IMR-90 (cell line): ENCODE measurements around the gene MEN1. TPM values are rescaled to one million over a fixed set of nuclear protein-coding genes. Genes with fewer than 3 reads are reported as not detected.

Source experiments
- ATAC-seq: fragments of 200-7000 bp; cut with Tn5 transposase; 2 replicates; pipeline ENCODE4 v1.9.1; 2020; ENCODE audit warnings: low read depth, mild to moderate bottlenecking, moderate library complexity
- BruUV-seq: library from RNA; stranded (reverse); fragments of 400-500 nt; replicated peaks from 2 replicates; lab custom pipeline; 2021; lab: Mats Ljungman, UMichigan
- CTCF ChIA-PET: fragments of 300-600 bp; formaldehyde crosslinking; extraction: SDS; loops from one replicate; lab custom pipeline; 2021; ENCODE audit warnings: antibody characterized with exemption; lab: Yijun Ruan, JAX
- POLR2A ChIA-PET: fragments of 300-600 bp; sonication (Branson Sonifier 250); formaldehyde crosslinking; loops from one replicate; lab custom pipeline; 2022; ENCODE audit warnings: antibody characterized with exemption; ENCODE audit not compliant: unreplicated experiment; lab: Charles Lee
- DNase-seq: peaks from one replicate; pipeline ENCODE4 v3.0.0; 2013
- H2AFZ ChIP-seq: replicated peaks from 2 replicates; pipeline ENCODE3; 2013; ENCODE audit warnings: low read length, mild to moderate bottlenecking; ENCODE audit not compliant: poor library complexity
- H2AK5ac ChIP-seq: 2 replicates; pipeline ENCODE4 v1.6.1; 2013; ENCODE audit warnings: low read depth, low read length, inconsistent platforms
- H2AK9ac ChIP-seq: replicated peaks from 2 replicates; pipeline ENCODE3; 2013; ENCODE audit warnings: mild to moderate bottlenecking, low read depth, low read length, moderate library complexity; ENCODE audit not compliant: poor library complexity
- H2BK120ac ChIP-seq: 2 replicates; pipeline ENCODE4 v1.6.1; 2013; ENCODE audit warnings: low read depth, low read length, inconsistent platforms
- H2BK15ac ChIP-seq: 3 replicates; pipeline ENCODE4 v1.6.1; 2013; ENCODE audit warnings: low read depth, low read length, inconsistent platforms
- H2BK20ac ChIP-seq: 2 replicates; pipeline ENCODE4 v1.6.1; 2013; ENCODE audit warnings: low read depth, mild to moderate bottlenecking, inconsistent platforms, low read length, moderate library complexity
- H2BK5ac ChIP-seq: 2 replicates; pipeline ENCODE4 v1.6.1; 2013; ENCODE audit warnings: mild to moderate bottlenecking, low read depth, low read length, inconsistent platforms; ENCODE audit not compliant: poor library complexity, severe bottlenecking
- H3K14ac ChIP-seq: replicated peaks from 2 replicates; pipeline ENCODE4 v1.6.1; 2013; ENCODE audit warnings: low read depth, low read length, inconsistent platforms
- H3K18ac ChIP-seq: 2 replicates; pipeline ENCODE4 v1.6.1; 2013; ENCODE audit warnings: low read depth, low read length, control low read depth
- H3K23ac ChIP-seq: 2 replicates; pipeline ENCODE4 v1.6.1; 2013; ENCODE audit warnings: low read depth, low read length, inconsistent platforms
- H3K27ac ChIP-seq: 2 replicates; pipeline ENCODE4 v1.5.1; 2013; ENCODE audit warnings: mild to moderate bottlenecking, control low read depth, low read length; ENCODE audit not compliant: insufficient read depth
- H3K27me3 ChIP-seq: 2 replicates; pipeline ENCODE4 v1.6.1; 2013; ENCODE audit warnings: low read length; ENCODE audit not compliant: control insufficient read depth, insufficient read depth
- H3K36me3 ChIP-seq: 2 replicates; pipeline ENCODE4 v1.6.1; 2013; ENCODE audit warnings: low read length, mixed read lengths; ENCODE audit not compliant: control insufficient read depth, insufficient read depth
- H3K4ac ChIP-seq: 2 replicates; pipeline ENCODE4 v1.6.1; 2013; ENCODE audit warnings: low read depth, low read length, inconsistent platforms
- H3K4me1 ChIP-seq: 2 replicates; pipeline ENCODE4 v1.6.1; 2013; ENCODE audit warnings: low read length, mixed read lengths; ENCODE audit not compliant: control insufficient read depth, insufficient read depth
- H3K4me2 ChIP-seq: 2 replicates; pipeline ENCODE4 v1.6.1; 2013; ENCODE audit warnings: low read depth, mild to moderate bottlenecking, control low read depth, low read length, moderate library complexity
- H3K4me3 ChIP-seq: 2 replicates; pipeline ENCODE4 v1.5.1; 2013; ENCODE audit warnings: low read depth, mild to moderate bottlenecking, control low read depth, low read length, moderate library complexity; ENCODE audit not compliant: insufficient read depth
- H3K56ac ChIP-seq: 2 replicates; pipeline ENCODE4 v1.6.1; 2013; ENCODE audit warnings: low read length, inconsistent platforms; ENCODE audit not compliant: insufficient read depth; ENCODE audit errors: extremely low read depth
- H3K79me1 ChIP-seq, 2 experiments: 2 replicates each; pipeline ENCODE4 v1.6.1; 2013; ENCODE audit warnings: low read length in 2 of 2, inconsistent platforms in 1 of 2, low read depth in 1 of 2
- H3K9ac ChIP-seq: 2 replicates; pipeline ENCODE4 v1.6.1; 2013; ENCODE audit warnings: low read depth, low read length, control low read depth
- H3K9me1 ChIP-seq: 2 replicates; pipeline ENCODE4 v1.6.1; 2013; ENCODE audit warnings: low read length, inconsistent platforms; ENCODE audit not compliant: insufficient read depth
- H3K9me3 ChIP-seq: 2 replicates; pipeline ENCODE4 v1.6.1; 2013; ENCODE audit warnings: low read length; ENCODE audit not compliant: control insufficient read depth, insufficient read depth
- H4K20me1 ChIP-seq: 2 replicates; pipeline ENCODE4 v1.6.1; 2013; ENCODE audit warnings: low read length, inconsistent platforms; ENCODE audit not compliant: insufficient read depth
- H4K5ac ChIP-seq: 2 replicates; pipeline ENCODE4 v1.6.1; 2013; ENCODE audit warnings: mild to moderate bottlenecking, low read depth, low read length, control low read depth
- H4K8ac ChIP-seq, 2 experiments: 2 replicates each; pipeline ENCODE4 v1.6.1; 2013; ENCODE audit warnings: low read depth in 2 of 2, low read length in 2 of 2, control low read depth in 1 of 2, inconsistent platforms in 1 of 2
- H4K91ac ChIP-seq: 2 replicates; pipeline ENCODE4 v1.6.1; 2013; ENCODE audit warnings: low read depth, low read length, inconsistent platforms; ENCODE audit not compliant: insufficient read depth
- BHLHE40 ChIP-seq: fragments of 150-350 bp; IDR thresholded peaks from 2 replicates; pipeline ENCODE4 v1.6.1; 2016; ENCODE audit warnings: mild to moderate bottlenecking, low read depth, low read length
- CEBPB ChIP-seq: IDR thresholded peaks from 2 replicates; pipeline ENCODE4 v1.6.1; 2012; ENCODE audit warnings: low read depth, low read length, improper control_type of control experiment
- CHD1 ChIP-seq: IDR thresholded peaks from 2 replicates; pipeline ENCODE4 v1.6.1; 2012; ENCODE audit warnings: low read depth, low read length, improper control_type of control experiment
- CTCF ChIP-seq: conservative IDR thresholded peaks from 2 replicates; pipeline ENCODE4 v1.5.1; 2012; ENCODE audit warnings: mild to moderate bottlenecking, low read depth, low read length, improper control_type of control experiment
- FOS ChIP-seq: fragments of 150-350 bp; IDR thresholded peaks from 2 replicates; pipeline ENCODE4 v1.6.1; 2016; ENCODE audit warnings: low read depth, low read length
- MXI1 ChIP-seq: IDR thresholded peaks from 2 replicates; pipeline ENCODE4 v1.6.1; 2012; ENCODE audit warnings: low read depth, mild to moderate bottlenecking, low read length, moderate library complexity, borderline replicate concordance
- RFX5 ChIP-seq: IDR thresholded peaks from 2 replicates; pipeline ENCODE4 v1.8.0; 2012; ENCODE audit warnings: low read depth, mild to moderate bottlenecking, low read length, moderate library complexity
- SMC3 ChIP-seq: fragments of 150-350 bp; IDR thresholded peaks from 2 replicates; pipeline ENCODE4 v1.6.1; 2016; ENCODE audit warnings: low read depth, mild to moderate bottlenecking, antibody characterized with exemption, low read length, moderate library complexity
- WGBS, 2 experiments: methylation state at CpG; one replicate each; pipeline versions ENCODE4 v1.1.5 to v1.1.7; 2013; ENCODE audit warnings: missing lambda C conversion rate in 2 of 2; ENCODE audit not compliant: insufficient read length in 1 of 2; ENCODE audit errors: extremely low coverage in 2 of 2; 5-methylcytosine and 5-hydroxymethylcytosine counted together
- dilution Hi-C: fragments of 300-500 bp; cut with HindIII; formaldehyde crosslinking; loops from one replicate; pipeline ENCODE4 v1.14.3; 2018; ENCODE audit warnings: low sequenced_read_pairs; ENCODE audit not compliant: unreplicated experiment
- in situ Hi-C: fragments of 300-500 bp; cut with MboI; formaldehyde crosslinking; loops from 3 replicates; pipeline ENCODE4 v1.14.3; 2019; ENCODE audit warnings: low sequenced_read_pairs, inconsistent platforms, mixed read lengths
- intact Hi-C: fragments of 100-400 bp; cut with micrococcal nuclease; formaldehyde crosslinking; loops from 2 replicates; pipeline ENCODE4 v1.10.0; 2022
- polyA plus RNA-seq, 3 experiments: library from polyadenylated mRNA; depleted of rRNA; stranded (reverse); fragments of >200 nt; gene quantifications; 2 replicates each; pipeline ENCODE4 v1.2.3, GENCODE V29; 2012; ENCODE audit warnings: low replicate concordance in 1 of 3
- total RNA-seq: library from RNA; depleted of rRNA; stranded (reverse); fragments of >200 nt; gene quantifications from 2 replicates; pipeline ENCODE4 v1.2.3, GENCODE V29; 2012
- TF ChIP-seq, protein P1 (sequence below): fragments of 150-350 bp; IDR thresholded peaks from 2 replicates; pipeline ENCODE4 v1.6.1; 2017; ENCODE audit warnings: mild to moderate bottlenecking, antibody characterized with exemption, low read length, low read depth
- TF ChIP-seq, protein P2 (sequence below): fragments of 150-350 bp; IDR thresholded peaks from 2 replicates; pipeline ENCODE4 v1.6.1; 2016; ENCODE audit warnings: low read depth, mild to moderate bottlenecking, low read length, moderate library complexity, borderline replicate concordance

MEN1 gene
- total and polyA plus RNA-seq, 2 of the 4 experiments (the other 2 are of a cell fraction): 8.8 to 35.7 TPM

GRCh38 chr11:64823568-64824119 is 13.3 kb upstream of the MEN1 start:
- no peak overlapping the region for H2BK120ac ChIP-seq
- H3K4ac ChIP-seq: no peak overlapping the region
- H2AK5ac ChIP-seq: no peak overlapping the region
- H2BK5ac ChIP-seq: no peak overlapping the region
- H3K4me1 ChIP-seq: no peaks in the 10 kb centered on the region
- no peaks in the 10 kb centered on the region for H4K20me1 ChIP-seq
- H4K5ac ChIP-seq: no peak overlapping the region
- H3K9ac ChIP-seq: no peak overlapping the region
- POLR2A ChIA-PET: no interaction called here
- H3K36me3 ChIP-seq: no peaks in the 10 kb centered on the region
- H4K91ac ChIP-seq: no peak overlapping the region
- no peak overlapping the region for H3K56ac ChIP-seq
- H3K4me3 ChIP-seq: no peak overlapping the region
- no peak overlapping the region for H2BK20ac ChIP-seq
- H3K27ac ChIP-seq: no peak overlapping the region
- TF ChIP-seq, protein P1, sequence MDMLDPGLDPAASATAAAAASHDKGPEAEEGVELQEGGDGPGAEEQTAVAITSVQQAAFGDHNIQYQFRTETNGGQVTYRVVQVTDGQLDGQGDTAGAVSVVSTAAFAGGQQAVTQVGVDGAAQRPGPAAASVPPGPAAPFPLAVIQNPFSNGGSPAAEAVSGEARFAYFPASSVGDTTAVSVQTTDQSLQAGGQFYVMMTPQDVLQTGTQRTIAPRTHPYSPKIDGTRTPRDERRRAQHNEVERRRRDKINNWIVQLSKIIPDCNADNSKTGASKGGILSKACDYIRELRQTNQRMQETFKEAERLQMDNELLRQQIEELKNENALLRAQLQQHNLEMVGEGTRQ: no peak
- no peak for TF ChIP-seq CEBPB
- TF ChIP-seq MXI1: no peak
- no peak for TF ChIP-seq CTCF
- TF ChIP-seq BHLHE40: no peak
- no peak for TF ChIP-seq RFX5
- TF ChIP-seq, protein P2, sequence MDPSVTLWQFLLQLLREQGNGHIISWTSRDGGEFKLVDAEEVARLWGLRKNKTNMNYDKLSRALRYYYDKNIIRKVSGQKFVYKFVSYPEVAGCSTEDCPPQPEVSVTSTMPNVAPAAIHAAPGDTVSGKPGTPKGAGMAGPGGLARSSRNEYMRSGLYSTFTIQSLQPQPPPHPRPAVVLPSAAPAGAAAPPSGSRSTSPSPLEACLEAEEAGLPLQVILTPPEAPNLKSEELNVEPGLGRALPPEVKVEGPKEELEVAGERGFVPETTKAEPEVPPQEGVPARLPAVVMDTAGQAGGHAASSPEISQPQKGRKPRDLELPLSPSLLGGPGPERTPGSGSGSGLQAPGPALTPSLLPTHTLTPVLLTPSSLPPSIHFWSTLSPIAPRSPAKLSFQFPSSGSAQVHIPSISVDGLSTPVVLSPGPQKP: no peak
- no peak for TF ChIP-seq SMC3
- no peak for TF ChIP-seq FOS
- no peak for TF ChIP-seq CHD1
- intact Hi-C loops (no loop called here), dilution Hi-C loops (no loop called here), in situ Hi-C loops (no loop called here)
- H3K14ac ChIP-seq: no peak overlapping the region
- BruUV-seq: no TSS peak
- H3K18ac ChIP-seq: no peak overlapping the region
- no peak overlapping the region for H4K8ac ChIP-seq
- H3K4me2 ChIP-seq: no peak overlapping the region
- H3K9me1 ChIP-seq: no peaks in the 10 kb centered on the region
- no peak overlapping the region for H2AK9ac ChIP-seq
- no peak overlapping the region for H2BK15ac ChIP-seq
- no peaks in the 10 kb centered on the region for H3K9me3 ChIP-seq
- CTCF ChIA-PET: no interaction called here
- H2AFZ ChIP-seq: no peak overlapping the region
- no peak overlapping the region for H3K23ac ChIP-seq
- DNase-seq (no peak), ATAC-seq (no peak)
- 44 to 67% methylated on average over 1 to 7 of the region's 11 CpGs for WGBS, 2 experiments
- H3K79me1 ChIP-seq: no peaks in the 10 kb centered on the region
- H3K27me3 ChIP-seq: peaks cover 28% of the 10 kb centered on the region
